Transverse colon (tissue), 4 donors: ENCODE results near the gene HEBP1.

ENCODE experiments used
- CTCF ChIP-seq, 5 experiments: fragments of 200-600 bp in 3 of 5; fragments of 450-650 bp in 2 of 5; sonication (generic) in 3 of 5; IDR thresholded peaks; 1 replicate in 2 of 5; 2 replicates in 3 of 5; pipeline ENCODE4 v1.5.1; 2016 to 2017; ENCODE audit warnings: antibody characterized with exemption in 5 of 5, inconsistent platforms in 3 of 5, mild to moderate bottlenecking in 2 of 5, moderate library complexity in 1 of 5
- EP300 ChIP-seq: sonication (generic); formaldehyde crosslinking; IDR thresholded peaks from one replicate; pipeline ENCODE4 v1.6.1; 2017; ENCODE audit warnings: antibody characterized with exemption, low read depth
- POLR2A ChIP-seq: fragments of 450-650 bp; IDR thresholded peaks from one replicate; pipeline ENCODE4 v1.6.1; 2016; ENCODE audit warnings: antibody characterized with exemption, mild to moderate bottlenecking, moderate library complexity
- POLR2AphosphoS5 ChIP-seq, 3 donors: sonication (generic); formaldehyde crosslinking; IDR thresholded peaks; one replicate each; pipeline ENCODE4 v1.6.1; 2016; ENCODE audit warnings: antibody characterized with exemption in 3 of 3

GRCh38 chr12:12995088-12995487 is 5.0 kb downstream of the HEBP1 start:
- no peak for TF ChIP-seq POLR2A
- no peak for TF ChIP-seq EP300
- no peak for TF ChIP-seq CTCF (IDR thresholded peaks at IDR 0.05)
- no peak for TF ChIP-seq POLR2AphosphoS5 (IDR thresholded peaks at IDR 0.05)
